NCI-H2081 (cell line): ENCODE measurements around the gene CHAMP1.
"Not testable (repeated sequence)": the region's sequence is repeated elsewhere in the genome, so short reads cannot be mapped to it uniquely, and the experiment has no call there.

Experiments
- DNase-seq, 2 experiments: peaks; one replicate each; lab custom pipeline; 2025; lab: John Stamatoyannopoulos, UW

The CHAMP1 gene

GRCh38 chr13:114299604-114300305 is 14.5 kb upstream of the CHAMP1 start:
- no peak for DNase-seq

DNA sequence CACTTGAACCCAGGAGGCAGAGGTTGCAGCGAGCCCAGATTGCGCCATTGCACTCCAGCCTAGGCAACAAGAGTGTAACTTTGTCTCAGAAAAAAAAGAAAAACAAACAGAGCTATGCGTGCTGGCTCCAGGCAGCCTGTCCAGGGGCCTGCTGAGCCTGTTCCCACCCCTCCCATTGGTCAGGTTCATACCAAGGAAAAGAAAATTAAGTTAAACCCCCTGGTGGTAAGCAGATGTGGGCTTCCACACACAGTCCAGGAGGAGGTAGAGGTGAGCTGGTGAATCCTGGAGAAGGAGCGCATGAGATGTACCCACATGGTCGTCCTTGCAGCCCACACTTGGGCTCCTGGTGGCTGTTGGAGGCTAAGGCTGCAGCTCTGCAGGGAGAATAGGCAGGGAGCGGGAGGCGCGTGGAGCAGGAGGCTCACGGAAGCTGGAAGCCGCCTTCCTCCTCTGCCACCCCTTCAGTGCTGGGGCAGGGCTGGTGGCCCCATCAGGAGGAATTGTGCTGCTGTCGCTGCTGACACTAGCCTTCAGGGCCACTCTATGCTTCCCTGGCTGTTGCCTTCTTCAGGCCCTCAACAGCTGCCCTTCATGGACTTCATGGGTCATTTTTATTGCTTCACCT is 10.5 kb upstream of the CHAMP1 start:
- no peak for DNase-seq

GRCh38 chr13:114304346-114305034 is 9.8 kb upstream of the CHAMP1 start:
- DNase-seq: no peak

GRCh38 chr13:114309086-114309485 is 5.2 kb upstream of the CHAMP1 start:
- DNase-seq: no peak

- no peak for DNase-seq
These were observed 4.4 kb upstream of the CHAMP1 start for GRCh38 chr13:114309806-114310410.

- DNase-seq: no peak
These were observed 3.3 kb upstream of the CHAMP1 start for GRCh38 chr13:114310956-114311355.

DNA sequence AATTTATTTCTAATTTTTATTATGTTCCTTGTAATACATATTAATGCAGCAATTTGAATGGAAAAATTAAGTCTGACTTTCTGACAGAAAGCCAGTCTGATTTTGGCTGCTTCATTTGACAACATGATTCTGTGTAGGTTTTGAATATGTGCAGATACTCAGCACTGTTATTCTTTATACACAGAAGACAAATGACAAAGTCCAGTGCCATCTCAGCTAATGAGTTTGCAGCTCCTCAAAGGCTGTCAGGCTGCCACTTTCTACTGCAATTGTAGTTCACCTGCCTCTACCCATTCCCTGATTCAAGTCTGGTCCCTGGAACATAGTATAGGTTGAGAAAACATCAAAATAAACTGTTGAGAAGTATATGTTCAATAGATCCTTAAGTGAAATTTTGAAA is 2.9 kb upstream of the CHAMP1 start:
- no peak for DNase-seq

GRCh38 chr13:114311908-114312307 is 2.4 kb upstream of the CHAMP1 start:
- DNase-seq: no peak

- DNase-seq: no peak
These were observed 1.0 kb upstream of the CHAMP1 start for GRCh38 chr13:114313061-114313860.

DNA sequence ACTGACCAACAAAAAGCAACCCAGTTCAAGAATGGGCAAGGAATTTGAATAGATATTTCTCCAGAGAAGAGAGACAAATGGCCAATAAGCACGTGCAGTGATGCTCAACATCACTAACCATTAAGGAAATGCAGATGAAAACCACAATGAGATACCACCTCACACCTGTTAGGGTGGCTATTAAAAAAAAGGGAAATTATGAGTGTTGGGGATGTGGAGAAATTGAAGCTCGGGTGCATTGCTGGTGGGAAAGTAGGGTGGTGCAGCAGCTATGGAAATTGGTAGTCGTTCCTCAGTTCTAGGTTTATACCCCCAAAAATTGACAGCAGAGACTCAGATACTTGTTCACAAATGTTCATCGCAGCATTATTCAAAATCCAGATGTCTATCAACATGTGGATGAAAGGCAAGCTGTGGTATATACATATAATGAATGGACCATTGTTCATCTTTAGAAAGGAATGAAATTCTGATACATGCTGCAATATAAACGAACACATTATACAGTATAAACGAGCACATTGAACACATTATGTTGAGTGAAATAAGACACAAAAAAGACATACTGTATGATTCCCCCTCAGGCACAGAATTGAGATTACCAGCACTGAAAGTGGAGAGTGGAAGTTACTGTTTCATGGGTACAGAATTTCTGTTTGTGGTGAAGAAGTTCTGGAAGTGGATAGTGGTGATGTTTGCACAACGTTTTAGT is 927 bp downstream of the CHAMP1 start:
- DNase-seq: no peak

- DNase-seq: peak in 1 of 2 experiments; percentile 13
These were observed 4.3 kb downstream of the CHAMP1 start for GRCh38 chr13:114318624-114319023.

DNA sequence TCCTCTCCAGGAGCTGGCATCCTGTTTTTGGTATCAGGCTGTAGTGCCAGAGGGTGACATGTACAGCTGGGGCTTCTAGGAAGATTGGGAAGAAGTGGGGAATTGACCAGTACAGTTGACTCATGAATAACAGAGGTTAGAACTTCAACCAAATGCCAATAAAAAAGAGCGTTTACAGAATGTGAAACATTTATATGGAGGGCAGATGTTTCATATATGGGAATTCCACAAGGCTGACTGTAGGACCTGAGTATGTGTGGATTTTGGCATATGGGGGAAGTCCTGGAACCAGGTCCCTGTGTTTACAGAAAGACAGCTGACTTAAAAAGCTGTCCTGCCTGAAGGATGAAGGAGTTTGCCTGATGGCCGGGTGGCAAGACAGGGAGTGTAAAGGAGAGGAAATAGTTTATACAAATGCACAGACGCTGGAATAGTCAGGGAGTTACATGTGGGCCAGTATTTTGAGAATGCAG is 5.2 kb downstream of the CHAMP1 start:
- DNase-seq: no peak

DNA sequence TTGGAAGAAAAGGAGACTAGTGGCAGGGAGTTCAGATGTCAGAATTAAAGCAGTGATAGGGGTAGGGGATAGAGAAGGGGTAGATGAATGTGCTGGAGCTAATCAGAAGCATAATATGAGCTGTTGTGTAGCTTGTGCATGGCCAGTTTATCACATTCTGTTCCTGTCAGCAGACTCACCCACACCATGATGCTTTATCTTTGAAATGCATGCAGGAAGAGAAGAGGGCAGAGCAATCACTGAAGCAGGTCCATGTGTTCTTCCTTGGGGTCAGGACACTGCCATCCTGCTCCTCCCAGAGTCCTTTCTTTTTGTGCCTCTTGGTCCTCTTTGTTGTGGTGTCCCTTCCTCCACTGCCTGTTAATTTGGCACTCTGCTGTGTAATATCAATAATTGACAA is 5.8 kb downstream of the CHAMP1 start:
- no peak for DNase-seq

- DNase-seq: no peak
These were observed 7.0 kb downstream of the CHAMP1 start for GRCh38 chr13:114321256-114321655.

- DNase-seq: no peak
These were observed 9.0 kb downstream of the CHAMP1 start for GRCh38 chr13:114323349-114323748.

GRCh38 chr13:114324334-114324733 is 10.0 kb downstream of the CHAMP1 start:
- no peak for DNase-seq

DNA sequence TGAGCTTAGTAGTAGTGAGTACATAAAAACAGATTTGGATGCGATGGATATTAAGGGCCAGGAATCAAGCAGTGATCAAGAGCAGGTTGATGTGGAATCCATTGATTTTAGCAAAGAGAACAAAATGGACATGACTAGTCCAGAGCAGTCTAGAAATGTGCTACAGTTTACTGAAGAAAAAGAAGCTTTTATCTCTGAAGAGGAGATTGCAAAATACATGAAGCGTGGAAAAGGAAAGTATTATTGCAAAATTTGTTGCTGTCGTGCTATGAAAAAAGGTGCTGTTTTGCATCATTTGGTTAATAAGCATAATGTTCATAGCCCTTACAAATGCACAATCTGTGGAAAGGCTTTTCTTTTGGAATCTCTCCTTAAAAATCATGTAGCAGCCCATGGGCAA is 11.4 kb downstream of the CHAMP1 start:
- no peak for DNase-seq

GRCh38 chr13:114328034-114328433 is 13.7 kb downstream of the CHAMP1 start:
- DNase-seq: no peak

DNA sequence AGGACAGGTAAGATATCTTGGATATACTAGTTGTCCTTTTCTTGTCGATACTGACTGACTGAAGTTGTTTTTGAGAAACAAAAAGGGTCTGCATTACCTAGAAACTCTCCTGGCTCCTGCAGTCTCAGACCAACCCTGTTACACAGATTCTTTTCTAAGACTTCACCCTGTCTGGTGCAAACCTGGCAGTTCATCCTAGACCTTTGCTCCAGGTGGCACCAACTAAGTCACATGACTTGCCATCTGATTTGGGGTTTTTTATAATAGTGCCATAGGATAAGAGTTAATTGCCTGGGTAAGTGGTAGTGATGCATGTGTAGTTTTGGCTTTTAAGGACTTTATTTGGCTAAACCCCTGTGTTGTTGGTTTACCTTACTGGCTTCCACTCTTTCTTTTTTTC is 14.3 kb downstream of the CHAMP1 start:
- DNase-seq: no peak

GRCh38 chr13:114330086-114330485 is 15.8 kb downstream of the CHAMP1 start:
- no peak for DNase-seq

GRCh38 chr13:114333881-114334280 is 19.6 kb downstream of the CHAMP1 start:
- DNase-seq: not testable (repeated sequence)
